Prostate gland (tissue), 2 donors: Measurements from ENCODE around the gene TMC4. TPM values are rescaled to one million over a fixed set of nuclear protein-coding genes. Genes with fewer than 3 reads are reported as not detected.

Experiments used
- DNase-seq: peaks from one replicate; pipeline ENCODE4 v3.0.0-alpha.2; 2019; ENCODE audit warnings: low spot score
- H3K27ac ChIP-seq, 2 donors: fragments of 200-600 bp; sonication (generic); 2 replicates each; pipeline ENCODE4 v1.5.1; 2017 to 2019
- H3K27me3 ChIP-seq: fragments of 200-600 bp; sonication (generic); replicated peaks from 2 replicates; pipeline ENCODE4 v1.5.1; 2019; ENCODE audit not compliant: insufficient read depth
- H3K36me3 ChIP-seq, 2 donors: fragments of 200-600 bp; sonication (generic); 1 replicate in 1 of 2; 2 replicates in 1 of 2; pipeline versions ENCODE4 v1.5.1 to v1.8.1; 2017 to 2019
- H3K4me1 ChIP-seq: fragments of 200-600 bp; sonication (generic); replicated peaks from 2 replicates; pipeline ENCODE4 v1.5.1; 2019
- H3K4me3 ChIP-seq, 2 donors: fragments of 200-600 bp; sonication (generic); 2 replicates each; pipeline ENCODE4 v1.5.1; 2017 to 2019
- H3K9me3 ChIP-seq: fragments of 200-600 bp; sonication (generic); 2 replicates; pipeline ENCODE4 v1.5.1; 2017
- POLR2A ChIP-seq: fragments of 450-650 bp; IDR thresholded peaks from one replicate; pipeline ENCODE4 v1.6.1; 2016; ENCODE audit warnings: antibody characterized with exemption, mild to moderate bottlenecking
- POLR2AphosphoS5 ChIP-seq: sonication (generic); formaldehyde crosslinking; IDR thresholded peaks from one replicate; pipeline ENCODE4 v1.6.1; 2017; ENCODE audit warnings: antibody characterized with exemption
- WGBS: methylation state at CpG from one replicate; pipeline ENCODE4 v1.1.5; 2018; 5-methylcytosine and 5-hydroxymethylcytosine counted together
- intact Hi-C: fragments of 100-400 bp; cut with DNase I; formaldehyde crosslinking; loops from one replicate; pipeline ENCODE4 v1.14.2; 2022
- total RNA-seq, 2 donors: library from RNA; depleted of rRNA; stranded (reverse); fragments of >200 nt; gene quantifications; one replicate each; pipeline ENCODE4 v1.1.0, GENCODE V29; 2016
- TF ChIP-seq, protein P1 (sequence below), 4 experiments: fragments of 200-600 bp in 2 of 4; fragments of 450-650 bp in 2 of 4; sonication (generic) in 2 of 4; IDR thresholded peaks; 1 replicate in 3 of 4; 2 replicates in 1 of 4; pipeline ENCODE4 v1.5.1; 2016 to 2019; ENCODE audit warnings: antibody characterized with exemption in 4 of 4, mild to moderate bottlenecking in 2 of 4, moderate library complexity in 2 of 4

TMC4 gene
- total RNA-seq, 2 donors from 2014 or later, result 40.2 to 88.6 TPM

GRCh38 chr19:54162241-54162805 lies 10.6 kb downstream of the TMC4 start:
- Histone ChIP-seq H3K27ac (peak overlapping the region; percentile 76 to 84), H3K4me1 (peaks cover 26% of the 10 kb centered on the region), H3K4me3 (peak overlapping the region; percentile 29 to 38), H3K36me3 (no peaks in the 10 kb centered on the region), H3K27me3 (no peaks in the 10 kb centered on the region), H3K9me3 (no peaks in the 10 kb centered on the region)
- intact Hi-C loops, result no loop called here
- TF ChIP-seq, protein P1, sequence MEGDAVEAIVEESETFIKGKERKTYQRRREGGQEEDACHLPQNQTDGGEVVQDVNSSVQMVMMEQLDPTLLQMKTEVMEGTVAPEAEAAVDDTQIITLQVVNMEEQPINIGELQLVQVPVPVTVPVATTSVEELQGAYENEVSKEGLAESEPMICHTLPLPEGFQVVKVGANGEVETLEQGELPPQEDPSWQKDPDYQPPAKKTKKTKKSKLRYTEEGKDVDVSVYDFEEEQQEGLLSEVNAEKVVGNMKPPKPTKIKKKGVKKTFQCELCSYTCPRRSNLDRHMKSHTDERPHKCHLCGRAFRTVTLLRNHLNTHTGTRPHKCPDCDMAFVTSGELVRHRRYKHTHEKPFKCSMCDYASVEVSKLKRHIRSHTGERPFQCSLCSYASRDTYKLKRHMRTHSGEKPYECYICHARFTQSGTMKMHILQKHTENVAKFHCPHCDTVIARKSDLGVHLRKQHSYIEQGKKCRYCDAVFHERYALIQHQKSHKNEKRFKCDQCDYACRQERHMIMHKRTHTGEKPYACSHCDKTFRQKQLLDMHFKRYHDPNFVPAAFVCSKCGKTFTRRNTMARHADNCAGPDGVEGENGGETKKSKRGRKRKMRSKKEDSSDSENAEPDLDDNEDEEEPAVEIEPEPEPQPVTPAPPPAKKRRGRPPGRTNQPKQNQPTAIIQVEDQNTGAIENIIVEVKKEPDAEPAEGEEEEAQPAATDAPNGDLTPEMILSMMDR (IDR thresholded peaks at IDR 0.05), result no peak
- TF ChIP-seq POLR2AphosphoS5 (peak; percentile 75), POLR2A (peak; percentile 10)
- peak; percentile 89 for DNase-seq
- 3% methylated on average over 34 of the region's 35 CpGs for WGBS

GRCh38 chr19:54160854-54161253 lies 12.1 kb downstream of the TMC4 start:
- Histone ChIP-seq H3K4me3 (no peak overlapping the region), H3K36me3 (peaks cover 0 to 6% of the 10 kb centered on the region in 2 donors), H3K27me3 (no peaks in the 10 kb centered on the region), H3K27ac (peak overlapping the region; percentile 88 to 90), H3K9me3 (no peaks in the 10 kb centered on the region), H3K4me1 (peaks cover 26% of the 10 kb centered on the region)
- intact Hi-C loops, result loop anchor here (2.0 kb wide), 1 partner anchor 30 kb away; the partner anchor contains the start of gene TSEN34
- DNase-seq, result no peak
- 26% methylated on average over 13 of the region's 13 CpGs for WGBS
- TF ChIP-seq POLR2A (no peak), POLR2AphosphoS5 (no peak)
- TF ChIP-seq, protein P1 (IDR thresholded peaks at IDR 0.05), result no peak

DNA sequence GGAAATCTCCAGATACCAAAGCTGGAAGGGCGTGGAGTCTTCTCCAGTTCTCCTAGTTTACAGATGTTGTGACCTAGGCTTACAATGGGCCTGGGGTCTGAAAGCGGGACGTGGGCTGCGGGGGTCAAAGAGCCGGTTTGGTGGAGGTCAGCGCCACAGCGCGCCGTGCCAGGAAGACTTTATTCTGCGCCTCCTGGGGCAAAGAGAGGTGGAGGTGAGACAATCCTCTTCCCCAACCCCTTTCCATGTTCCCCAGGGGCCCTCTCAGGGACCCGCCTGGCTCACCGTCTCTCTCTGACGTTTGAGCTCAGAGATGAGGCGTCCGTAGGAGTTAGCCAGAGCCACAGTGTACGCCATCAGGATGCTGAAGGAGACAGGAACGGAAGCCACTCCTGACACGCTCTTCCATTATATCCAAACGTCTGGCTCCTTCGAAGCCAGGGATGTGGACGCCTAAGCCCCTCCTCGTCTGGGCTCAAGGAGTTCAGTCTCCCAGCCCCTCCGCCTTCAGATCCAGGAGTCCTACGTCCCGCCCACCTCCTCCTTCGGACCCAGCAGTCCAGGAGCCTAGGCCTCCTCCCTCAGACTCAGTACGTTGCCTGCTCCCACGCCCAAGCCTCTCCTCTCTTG lies 12.7 kb downstream of the TMC4 start:
- peaks cover 3 to 6% of the 10 kb centered on the region in 2 donors for H3K36me3 ChIP-seq
- peak overlapping the region; percentile 33 to 39 for H3K4me3 ChIP-seq
- peaks cover 26% of the 10 kb centered on the region for H3K4me1 ChIP-seq
- H3K27ac ChIP-seq, result peak overlapping the region; percentile 88 to 90
- 0% methylated on average over 28 of the region's 28 CpGs for WGBS
- no peaks in the 10 kb centered on the region for H3K9me3 ChIP-seq
- TF ChIP-seq, protein P1 (IDR thresholded peaks at IDR 0.05), result no peak
- no peak for TF ChIP-seq POLR2AphosphoS5
- no peak for DNase-seq
- H3K27me3 ChIP-seq, result no peaks in the 10 kb centered on the region
- intact Hi-C loops, result loop anchor here (2.0 kb wide), 1 partner anchor 31 kb away; the partner anchor contains the start of gene TSEN34

DNA sequence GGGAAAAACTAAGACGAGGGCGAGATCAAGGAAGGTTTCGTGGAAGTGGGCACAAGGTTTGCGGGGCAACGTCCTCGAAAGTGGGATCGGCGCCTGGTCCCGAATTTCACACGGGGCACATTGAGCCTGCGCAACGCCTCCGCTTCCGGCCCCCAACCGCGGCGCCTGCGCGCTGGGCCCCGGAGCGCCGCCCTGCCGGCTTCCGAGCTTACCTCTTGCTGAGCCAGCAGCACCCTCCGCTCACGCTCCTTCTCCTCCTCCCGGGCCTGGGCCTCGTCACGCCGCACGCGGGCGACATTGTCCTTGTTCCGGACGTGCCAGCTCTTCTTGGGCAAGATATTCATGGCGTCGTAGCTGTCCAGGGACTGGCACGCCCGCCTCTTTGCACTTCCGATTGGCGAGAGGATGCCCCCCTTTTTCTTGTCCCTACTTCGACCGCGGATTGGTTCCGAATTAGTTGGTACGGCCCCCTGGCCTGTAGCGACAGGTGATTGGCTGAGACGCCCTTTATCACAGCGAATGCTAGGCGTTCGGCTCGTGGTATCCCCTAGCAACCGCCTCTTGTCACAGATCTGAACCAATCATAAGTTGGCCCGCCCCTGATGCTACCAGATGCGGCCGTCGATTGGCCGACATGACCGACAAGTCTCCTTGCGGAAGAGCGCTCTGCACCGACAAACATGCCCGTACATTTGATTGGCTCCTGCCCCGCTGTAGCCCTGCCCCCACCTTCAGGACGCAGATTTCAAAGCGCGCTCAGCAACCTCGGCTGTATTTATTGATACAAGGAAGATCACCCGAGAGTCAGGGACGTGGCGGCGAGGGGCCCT lies 13.4 kb downstream of the TMC4 start, which contains the start of gene LENG1:
TSS of gene LENG1 (minus strand) at position 370 of the 830 bp plus-strand sequence. CDS start at position 344, 26 bp downstream.
- intact Hi-C loops, result loop anchor here (2.0 kb wide), 2 partner anchors 23 to 31 kb away; partner anchors contain the start of genes CNOT3 and TSEN34

More for the DNA sequence above, 13.4 kb downstream of the TMC4 start, which contains the start of gene LENG1:
- Histone ChIP-seq H3K27me3 (no peaks in the 10 kb centered on the region), H3K36me3 (peaks cover 6 to 7% of the 10 kb centered on the region in 2 donors), H3K9me3 (no peaks in the 10 kb centered on the region), H3K27ac (peak within 1 kb of the TSS; percentile 88 to 95), H3K4me3 (peak within 1 kb of the TSS; percentile 71 to 89), H3K4me1 (peaks cover 26% of the 10 kb centered on the region)
- TF ChIP-seq POLR2A (peak; percentile 55), POLR2AphosphoS5 (peak; percentile 87)
- TF ChIP-seq, protein P1 (IDR thresholded peaks at IDR 0.05), result peak; percentile 3 to 75 (median 56)
- WGBS, result under 1% methylated on average over 72 of the region's 72 CpGs
- peak; percentile 100 for DNase-seq
